ENCODE measurements around the gene SETD1B.
"Not testable (repeated sequence)": the region's sequence is repeated elsewhere in the genome, so short reads cannot be mapped to it uniquely, and the experiment has no call there.

SETD1B gene

DNA sequence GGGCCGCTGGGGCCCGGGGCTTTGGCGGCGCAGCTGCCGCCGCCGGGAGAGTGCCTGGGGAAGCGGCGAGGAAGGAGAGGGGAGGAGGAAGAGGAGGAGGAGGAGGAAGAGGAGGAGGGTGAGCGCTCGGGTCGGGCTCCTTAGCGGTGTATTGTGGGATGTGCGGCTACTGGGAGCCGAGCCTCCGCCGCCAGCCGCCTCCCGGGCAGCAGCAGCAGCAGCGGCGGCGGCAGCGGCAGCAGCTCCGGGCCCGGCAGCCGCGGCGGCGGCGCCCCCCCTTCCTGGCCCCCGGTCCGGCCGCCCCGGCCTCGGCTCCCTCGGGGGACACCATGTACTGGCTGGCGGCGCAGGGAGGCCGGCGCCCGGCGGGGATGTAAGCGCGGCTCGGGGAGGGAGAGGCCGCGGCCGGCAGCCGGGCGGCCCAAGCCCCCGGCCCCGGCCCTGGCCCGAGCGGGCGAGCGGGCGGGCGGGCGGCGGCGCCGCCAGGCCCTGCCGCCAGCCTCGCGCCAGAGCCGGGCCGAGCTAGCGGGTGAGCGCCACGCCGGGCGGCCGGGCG is at the start of gene SETD1B:
Gene SETD1B (plus strand): TSS at position 149 of the 556 bp plus-strand sequence. CDS start 729 bp downstream, outside the sequence.
- no peak for DNase-seq

DNA sequence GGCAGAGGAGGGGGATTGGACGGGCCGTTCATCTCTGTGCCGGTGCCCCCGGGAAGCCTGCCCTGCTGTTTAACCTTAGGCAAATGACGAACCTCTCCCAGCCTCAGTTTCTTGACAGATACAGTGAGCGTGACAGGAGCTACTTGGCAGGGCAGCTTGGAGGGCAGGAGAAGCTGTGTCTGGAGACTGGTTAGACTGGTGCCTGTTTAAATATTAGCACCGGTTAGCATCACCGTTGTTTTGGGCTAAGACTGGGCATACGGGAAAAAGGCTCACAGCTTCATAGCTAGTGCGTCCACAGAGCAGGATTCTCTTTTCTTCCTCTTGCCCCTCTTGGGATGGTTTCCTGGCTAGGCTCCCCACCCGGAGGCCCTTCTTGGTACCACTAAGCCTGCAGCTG is 49.0 kb upstream of the SETD1B start:
- DNase-seq = no peak

DNA sequence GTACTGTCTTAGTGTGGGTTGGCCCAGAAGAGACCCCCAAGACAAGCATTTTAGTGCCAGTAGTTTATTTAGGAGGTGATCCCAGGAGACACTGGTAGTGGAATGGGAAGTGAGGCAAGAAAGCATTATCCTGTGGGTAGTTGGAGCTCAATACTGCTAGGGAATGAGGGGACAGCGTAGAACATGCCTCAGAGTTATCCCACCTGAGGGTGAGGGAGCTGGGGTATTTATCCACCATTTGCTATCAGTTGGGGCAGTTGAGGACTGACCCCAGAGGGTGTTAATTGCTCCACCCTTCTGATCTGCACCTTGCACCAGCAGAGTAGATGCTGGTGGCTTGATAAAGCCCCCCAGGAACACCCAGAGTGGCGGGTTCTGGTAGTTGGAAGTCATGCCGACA is 48.2 kb upstream of the SETD1B start:
- DNase-seq = no peak

GRCh38 chr12:121758536-121758935 is 45.3 kb upstream of the SETD1B start:
- not testable (repeated sequence) for DNase-seq

GRCh38 chr12:121762269-121762668 is 41.5 kb upstream of the SETD1B start:
- DNase-seq = no peak

GRCh38 chr12:121764808-121765207 is 39.0 kb upstream of the SETD1B start:
- DNase-seq = no peak

DNA sequence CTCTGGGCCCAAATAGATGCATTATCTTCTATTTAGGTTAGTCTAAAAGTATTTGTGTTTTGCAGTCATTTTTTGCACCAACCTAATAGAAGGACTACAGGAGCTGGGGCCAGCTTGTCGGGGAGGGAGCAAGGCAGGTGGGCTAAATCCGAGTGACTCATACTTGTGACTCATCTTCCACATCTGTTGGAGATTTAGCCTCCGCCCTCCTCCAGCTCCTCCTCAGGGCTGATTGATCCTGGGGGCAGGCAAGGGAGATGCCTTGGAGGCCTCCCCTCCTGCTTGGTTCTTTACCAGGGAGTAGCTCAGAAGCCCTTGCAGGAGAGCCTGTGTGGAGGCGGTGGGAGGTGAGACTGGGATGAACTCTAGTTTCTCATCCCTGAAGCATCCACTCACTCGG is 38.2 kb upstream of the SETD1B start:
- no peak for DNase-seq

- DNase-seq = no peak
Observed at GRCh38 chr12:121766290-121767039, 37.3 kb upstream of the SETD1B start.

- no peak for DNase-seq
Observed at GRCh38 chr12:121767525-121768016, 36.2 kb upstream of the SETD1B start.

GRCh38 chr12:121769297-121769830 is 34.4 kb upstream of the SETD1B start:
- DNase-seq = no peak

DNA sequence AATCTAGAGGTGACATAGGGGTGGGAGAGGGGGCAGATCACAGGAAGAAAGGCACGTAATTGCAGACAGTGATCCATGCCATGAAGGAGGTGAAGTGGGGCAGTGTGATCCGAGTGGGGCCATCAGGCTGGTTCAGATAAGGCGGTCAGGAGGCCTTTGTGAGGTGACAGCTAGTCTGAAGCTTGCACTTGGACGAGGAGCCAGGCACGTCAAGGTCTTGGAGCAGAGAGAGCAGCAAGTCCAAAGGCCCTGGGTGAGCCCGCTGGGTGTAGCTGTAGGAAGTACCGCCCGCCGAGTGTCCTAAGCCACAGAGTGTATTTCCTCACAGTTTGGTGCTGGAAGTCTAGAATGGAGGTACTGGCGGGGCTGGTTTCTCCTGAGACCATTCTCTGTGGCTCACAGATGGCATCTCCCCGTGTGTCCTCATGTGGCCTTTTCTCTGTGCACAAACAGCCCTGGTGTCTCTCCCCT is 33.9 kb upstream of the SETD1B start:
- DNase-seq = no peak

DNA sequence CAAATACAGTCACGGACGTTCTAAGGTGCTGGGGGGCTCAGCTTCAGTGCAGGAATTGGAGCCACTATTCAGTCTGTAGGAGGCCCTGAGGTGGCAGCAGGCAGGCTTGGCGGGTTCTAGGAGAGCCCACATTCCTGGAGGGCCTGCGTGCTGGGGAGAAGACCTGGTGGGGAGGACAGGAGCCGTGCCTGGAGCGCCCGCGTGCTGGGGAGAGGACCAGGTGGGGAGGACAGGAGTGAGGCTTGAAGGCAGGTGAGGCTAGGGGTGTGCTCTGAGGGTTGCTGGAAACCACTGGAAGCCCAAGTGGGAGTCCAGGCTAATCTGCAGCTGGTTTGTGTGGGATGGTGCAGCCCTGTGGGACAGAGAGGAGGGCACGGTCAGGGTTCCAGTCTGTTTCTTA is 33.4 kb upstream of the SETD1B start:
- no peak for DNase-seq

DNA sequence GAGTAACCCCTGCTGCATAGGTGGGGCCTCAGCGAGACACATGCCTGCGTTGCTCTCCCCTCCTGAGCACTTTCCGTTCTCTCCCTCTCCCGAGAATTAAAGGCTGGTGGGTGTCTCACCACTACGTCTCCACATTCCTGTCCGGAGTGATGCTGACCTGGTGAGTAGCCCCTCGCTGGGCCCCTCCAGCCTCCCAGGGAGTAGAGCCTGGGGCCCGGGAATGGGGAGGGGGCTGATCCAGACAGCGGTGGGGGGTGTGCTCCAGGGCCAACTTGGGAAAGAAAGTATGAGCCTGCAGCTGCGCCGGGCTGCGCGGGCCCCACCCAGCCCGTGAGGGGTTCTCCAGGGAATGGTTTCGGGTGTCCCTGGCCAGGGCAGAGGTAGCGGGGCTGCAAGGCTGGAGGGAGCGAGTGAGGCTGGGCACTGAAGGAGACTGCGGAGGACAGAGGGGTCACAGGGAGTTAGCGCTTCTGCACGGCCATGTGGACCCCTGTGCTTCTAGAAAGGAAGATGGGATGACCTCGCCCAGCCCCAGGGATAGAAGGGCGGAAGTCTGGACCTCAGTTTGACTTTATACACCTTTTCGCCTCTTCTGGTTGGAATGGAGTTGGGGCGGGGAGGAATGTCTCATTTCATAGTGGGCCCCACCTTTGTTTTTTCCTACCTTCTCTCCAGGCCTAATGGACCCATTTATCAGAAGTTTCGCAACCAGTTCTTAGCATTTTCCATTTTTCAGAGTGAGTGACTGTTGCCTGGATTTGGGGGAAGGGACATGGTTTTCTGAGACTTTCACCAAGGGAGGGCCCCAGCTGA is 32.8 kb upstream of the SETD1B start:
- DNase-seq = no peak

- DNase-seq = peak; percentile 73
Observed at GRCh38 chr12:121773011-121773777, 30.6 kb upstream of the SETD1B start.

DNA sequence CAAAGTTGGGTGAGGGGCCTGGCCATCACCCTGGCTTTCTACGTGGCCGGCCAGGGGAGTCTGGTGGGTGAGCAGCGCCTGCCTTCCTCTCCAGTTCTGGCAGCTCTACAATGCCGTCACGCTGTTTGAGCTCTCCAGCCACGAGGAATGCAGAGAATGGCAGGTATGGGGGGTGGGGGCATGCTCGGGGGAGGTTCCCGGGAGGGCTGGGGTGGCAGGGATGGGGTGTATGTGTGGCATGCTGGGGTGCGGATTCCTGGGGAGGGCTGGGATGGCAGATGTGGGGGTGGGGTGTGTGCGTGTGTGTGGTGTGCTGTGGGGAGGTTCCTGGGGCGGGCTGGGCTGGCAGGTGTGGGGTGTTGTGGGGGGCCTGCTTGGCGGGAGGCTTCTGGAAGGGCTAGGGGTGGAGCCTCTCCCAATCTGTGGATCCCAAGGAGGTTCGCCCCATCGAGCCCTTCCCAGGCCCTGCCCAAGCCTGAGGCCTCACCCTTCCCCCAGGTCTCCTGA is 28.8 kb upstream of the SETD1B start:
- no peak for DNase-seq

GRCh38 chr12:121775501-121775900 is 28.3 kb upstream of the SETD1B start:
- DNase-seq = no peak

DNA sequence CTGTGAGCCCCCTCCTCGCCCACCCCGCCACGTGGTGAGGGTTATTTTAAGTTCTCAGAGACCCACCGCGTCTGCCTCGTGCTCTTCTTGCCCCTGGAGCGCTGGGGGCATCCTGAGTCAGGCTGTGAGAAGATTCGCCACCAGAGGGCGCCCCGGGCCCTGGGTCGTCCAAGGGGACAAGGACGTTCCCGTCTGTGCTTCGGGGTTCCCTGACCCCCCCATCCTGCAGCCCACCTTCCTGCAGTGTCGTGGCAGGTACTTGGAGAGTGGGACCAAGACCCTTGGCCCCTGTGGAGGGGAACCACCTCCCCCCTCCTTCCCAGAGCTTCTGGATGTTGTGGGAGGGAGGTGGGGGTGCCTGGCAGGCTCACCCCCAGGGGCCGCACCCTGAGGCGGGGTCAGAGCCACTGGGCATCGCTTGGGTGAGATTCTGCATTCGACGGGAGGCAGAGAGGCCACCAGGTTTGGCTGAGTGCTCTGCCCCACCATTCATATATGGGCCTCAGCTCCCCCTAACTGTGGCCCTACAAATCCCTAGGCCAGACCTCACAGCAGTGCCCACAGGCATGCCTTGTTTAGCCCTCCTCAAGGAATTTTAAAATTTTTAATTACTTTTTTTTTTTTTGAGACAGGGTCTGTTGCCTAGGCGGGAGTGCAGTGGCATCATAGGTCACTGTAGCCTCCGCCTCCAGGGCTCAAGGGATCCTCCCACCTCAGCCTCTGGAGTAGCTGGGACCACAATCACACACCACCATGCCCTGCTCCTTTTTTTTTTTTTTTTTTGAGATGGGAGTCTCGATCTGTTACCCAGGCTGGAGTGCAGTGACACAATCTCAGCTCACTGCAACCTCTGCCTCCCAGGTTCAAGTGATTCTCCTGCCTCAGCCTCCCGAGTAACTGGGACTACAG is 27.4 kb upstream of the SETD1B start:
- DNase-seq = peak; percentile 90 to 94

DNA sequence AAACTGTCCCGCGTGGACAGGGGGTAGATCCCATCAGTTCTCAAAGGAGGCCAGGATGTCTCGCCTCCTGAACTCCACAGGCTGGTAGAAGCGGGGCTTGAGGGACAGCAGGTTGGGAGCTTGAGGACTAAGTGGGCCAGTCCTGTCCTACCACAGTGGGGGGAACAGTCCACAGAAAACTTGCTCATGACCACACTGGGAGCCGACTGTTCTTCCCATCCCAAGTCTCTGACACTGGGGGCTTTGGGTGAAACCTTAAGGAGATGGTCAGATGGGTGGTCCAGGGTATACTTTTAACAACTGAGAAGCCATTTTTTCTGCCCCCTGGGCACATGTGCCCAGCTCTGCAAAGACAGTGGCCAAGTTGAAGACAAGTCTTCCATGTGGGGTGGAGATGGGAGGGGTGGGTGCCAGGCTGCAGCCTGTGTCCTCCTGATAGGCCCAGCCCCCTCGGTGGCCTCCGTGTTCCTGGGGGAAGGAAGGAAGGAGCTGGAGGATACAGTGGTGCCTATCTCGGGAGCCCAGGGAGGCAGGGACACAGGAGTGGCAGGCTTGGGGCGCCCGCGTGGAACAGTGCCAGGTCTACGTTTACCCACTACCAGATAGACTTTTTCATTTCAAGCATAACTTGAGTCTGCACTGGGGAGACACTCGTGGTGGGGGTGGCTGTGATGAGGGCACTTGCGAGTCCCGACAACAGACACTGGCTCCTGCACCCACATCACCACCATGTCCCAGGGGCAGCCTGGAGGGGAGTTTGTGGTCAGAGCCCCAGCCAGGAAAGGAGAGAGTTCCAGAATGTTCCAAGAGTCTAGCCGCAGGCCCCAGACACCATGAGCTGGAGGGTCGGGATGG is 25.0 kb upstream of the SETD1B start:
- DNase-seq = no peak

GRCh38 chr12:121779422-121779895 is 24.4 kb upstream of the SETD1B start:
- no peak for DNase-seq

DNA sequence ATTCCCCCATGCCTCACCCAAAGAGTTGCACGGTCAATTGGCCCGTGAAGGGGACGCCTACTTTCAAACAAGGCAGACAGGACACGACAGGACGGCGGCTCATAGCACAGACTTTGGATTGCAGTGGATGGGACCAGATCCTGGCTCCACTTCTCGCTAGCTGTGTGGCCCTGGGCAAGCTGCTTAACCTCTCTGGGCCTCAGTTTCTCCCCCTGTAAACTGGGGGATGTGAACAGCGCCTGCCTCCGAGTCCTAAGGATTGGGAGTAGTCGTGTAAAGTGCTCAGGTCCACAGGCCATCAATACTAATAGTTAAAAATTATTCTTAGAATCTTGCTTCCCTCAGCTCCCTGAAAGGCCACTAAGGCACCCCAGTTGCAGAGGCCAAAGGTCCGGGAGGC is 23.4 kb upstream of the SETD1B start:
- DNase-seq = no peak
